Measurements from ENCODE around the gene DNAH1. TPM values are rescaled to one million over a fixed set of nuclear protein-coding genes. Genes with fewer than 3 reads are reported as not detected.

The DNAH1 gene
- total RNA-seq, 2 experiments from 2014 or later, result 5.8 to 14.2 TPM

DNA sequence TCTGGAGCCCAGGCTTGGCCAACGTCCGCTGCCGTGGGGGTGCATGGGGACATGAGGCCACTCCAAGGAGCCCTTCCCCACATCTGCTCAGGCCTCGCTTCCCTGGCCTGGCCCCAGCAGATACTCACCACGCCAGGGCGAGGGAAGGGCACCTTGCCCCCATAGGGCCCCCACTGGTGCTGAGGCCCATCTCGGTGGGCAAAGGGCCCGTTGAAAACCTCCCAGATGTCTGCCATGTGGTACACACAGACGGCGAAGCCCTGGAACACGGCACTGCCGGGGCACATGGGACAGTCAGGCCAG, 124.1 kb downstream of the DNAH1 start:
- CTCF ChIA-PET (ENCODE audit: unreplicated experiment), result no interaction called here
- intact Hi-C loops (cut with micrococcal nuclease; ENCODE audit: unreplicated experiment), result loop anchor here (10.0 kb wide), 1 partner anchor 65 kb away; no protein-coding TSS in a partner anchor
- no peak for DNase-seq (ENCODE audit: low spot score)
- H4K20me1 ChIP-seq (ENCODE audit: insufficient read depth, low read length), result no peaks in the 10 kb centered on the region
- H3K4me1 ChIP-seq (ENCODE audit: insufficient read depth, low read length, poor library complexity, severe bottlenecking), result peaks cover 4% of the 10 kb centered on the region
- no peak overlapping the region for H2AFZ ChIP-seq (ENCODE audit: low read length)
- no peak overlapping the region for H3K4me3 ChIP-seq (ENCODE audit: low read depth, low read length, poor library complexity, severe bottlenecking)
- H3K27ac ChIP-seq (ENCODE audit: low read depth, low read length, poor library complexity, severe bottlenecking), result no peak overlapping the region
- no peak for TF ChIP-seq EZH2phosphoT487 (IDR thresholded peaks at IDR 0.05; ENCODE audit: borderline replicate concordance, low read depth, low read length)
- TF ChIP-seq, protein P1, sequence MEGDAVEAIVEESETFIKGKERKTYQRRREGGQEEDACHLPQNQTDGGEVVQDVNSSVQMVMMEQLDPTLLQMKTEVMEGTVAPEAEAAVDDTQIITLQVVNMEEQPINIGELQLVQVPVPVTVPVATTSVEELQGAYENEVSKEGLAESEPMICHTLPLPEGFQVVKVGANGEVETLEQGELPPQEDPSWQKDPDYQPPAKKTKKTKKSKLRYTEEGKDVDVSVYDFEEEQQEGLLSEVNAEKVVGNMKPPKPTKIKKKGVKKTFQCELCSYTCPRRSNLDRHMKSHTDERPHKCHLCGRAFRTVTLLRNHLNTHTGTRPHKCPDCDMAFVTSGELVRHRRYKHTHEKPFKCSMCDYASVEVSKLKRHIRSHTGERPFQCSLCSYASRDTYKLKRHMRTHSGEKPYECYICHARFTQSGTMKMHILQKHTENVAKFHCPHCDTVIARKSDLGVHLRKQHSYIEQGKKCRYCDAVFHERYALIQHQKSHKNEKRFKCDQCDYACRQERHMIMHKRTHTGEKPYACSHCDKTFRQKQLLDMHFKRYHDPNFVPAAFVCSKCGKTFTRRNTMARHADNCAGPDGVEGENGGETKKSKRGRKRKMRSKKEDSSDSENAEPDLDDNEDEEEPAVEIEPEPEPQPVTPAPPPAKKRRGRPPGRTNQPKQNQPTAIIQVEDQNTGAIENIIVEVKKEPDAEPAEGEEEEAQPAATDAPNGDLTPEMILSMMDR (conservative IDR thresholded peaks at IDR 0.05; ENCODE audit: low read length), result no peak
- no peaks in the 10 kb centered on the region for H3K9me3 ChIP-seq (ENCODE audit: low read length)
- POLR2A ChIA-PET, result no interaction called here
- BruUV-seq (replicated peaks), result no TSS peak
- H3K9me2 ChIP-seq (ENCODE audit: insufficient read depth, low read length), result no peaks in the 10 kb centered on the region
- no peaks in the 10 kb centered on the region for H3K36me3 ChIP-seq (ENCODE audit: insufficient read depth, low read length)
- H3K4me2 ChIP-seq (ENCODE audit: low read length), result no peak overlapping the region
- H3K79me2 ChIP-seq (ENCODE audit: insufficient read depth, low read depth, low read length), result no peaks in the 10 kb centered on the region

DNA sequence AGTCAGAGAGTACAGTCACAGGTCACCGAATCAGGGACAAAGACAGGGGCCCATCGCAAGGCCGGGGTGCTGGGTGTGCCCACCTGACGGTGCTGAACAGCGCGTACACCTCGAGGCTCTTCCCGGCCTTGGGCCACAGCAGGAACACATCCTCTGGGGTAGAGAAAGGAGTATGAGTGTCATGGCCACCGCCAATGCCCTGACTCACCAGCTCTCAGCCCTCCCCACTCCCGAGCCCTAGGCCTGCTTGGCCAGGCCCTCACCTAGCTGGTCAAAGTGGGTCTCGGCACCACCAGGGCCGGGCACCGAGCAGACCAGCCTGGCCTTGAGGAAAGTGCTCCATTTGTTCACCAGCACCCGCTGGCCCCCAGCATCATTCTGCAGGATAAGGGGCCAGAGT, 124.6 kb downstream of the DNAH1 start:
- no TSS peak for BruUV-seq (replicated peaks)
- CTCF ChIA-PET (ENCODE audit: unreplicated experiment), result no interaction called here

DNA sequence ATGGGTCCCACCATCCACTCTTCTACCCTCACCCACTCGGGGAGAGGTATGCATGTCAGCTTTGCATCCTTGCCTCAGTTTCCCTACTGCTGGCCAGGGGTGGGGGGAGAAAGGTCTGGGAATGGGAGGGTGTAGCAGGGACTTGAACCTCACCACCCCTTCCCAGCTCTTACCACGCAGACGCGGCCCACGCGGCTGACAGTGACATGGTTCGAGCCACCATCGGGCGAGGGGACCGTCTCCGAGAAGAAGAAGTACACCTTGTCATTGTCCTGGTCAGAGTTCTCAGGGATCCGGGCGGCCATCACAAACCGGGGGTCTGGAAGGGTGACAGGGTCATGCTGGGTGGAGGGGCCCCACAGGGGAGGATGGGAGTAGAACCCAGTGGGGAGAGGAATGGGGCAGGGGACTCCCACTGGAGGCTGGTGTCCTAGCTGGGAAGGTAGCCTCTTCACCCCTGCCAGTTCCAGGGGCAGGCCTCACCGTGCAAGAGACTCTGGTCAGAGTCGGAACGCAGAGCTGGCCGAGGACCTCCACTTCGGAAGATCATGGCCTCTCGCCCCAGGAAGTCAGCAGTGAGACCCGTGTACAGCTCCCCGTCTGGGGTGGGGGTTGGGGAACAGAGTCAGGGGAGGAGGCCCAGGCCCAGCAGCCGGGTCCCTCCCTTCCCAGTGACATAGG, 125.1 kb downstream of the DNAH1 start:
- intact Hi-C loops (cut with micrococcal nuclease; ENCODE audit: unreplicated experiment), result loop anchor here (10.0 kb wide), 1 partner anchor 66 kb away; no protein-coding TSS in a partner anchor
- ChIA-PET POLR2A (interaction anchor here (0.6 to 1.2 kb wide), 2 partner anchors 9 to 226 kb away, joined by 3 to 5 read pairs; no protein-coding TSS in a partner anchor), CTCF (ENCODE audit: unreplicated experiment) (no interaction called here)
- no TSS peak for BruUV-seq (replicated peaks)
- H3K9me2 ChIP-seq (ENCODE audit: insufficient read depth, low read length), result no peaks in the 10 kb centered on the region
- no peak for TF ChIP-seq EZH2phosphoT487 (IDR thresholded peaks at IDR 0.05; ENCODE audit: borderline replicate concordance, low read depth, low read length)
- TF ChIP-seq, protein P1 (conservative IDR thresholded peaks at IDR 0.05; ENCODE audit: low read length), result no peak
- H3K36me3 ChIP-seq (ENCODE audit: insufficient read depth, low read length), result no peaks in the 10 kb centered on the region
- no peaks in the 10 kb centered on the region for H3K79me2 ChIP-seq (ENCODE audit: insufficient read depth, low read depth, low read length)
- H4K20me1 ChIP-seq (ENCODE audit: insufficient read depth, low read length), result no peaks in the 10 kb centered on the region
- no peaks in the 10 kb centered on the region for H3K9me3 ChIP-seq (ENCODE audit: low read length)
- no peak overlapping the region for H2AFZ ChIP-seq (ENCODE audit: low read length)
- no peak overlapping the region for H3K4me2 ChIP-seq (ENCODE audit: low read length)
- H3K27ac ChIP-seq (ENCODE audit: low read depth, low read length, poor library complexity, severe bottlenecking), result no peak overlapping the region
- no peak for DNase-seq (ENCODE audit: low spot score)
- no peak overlapping the region for H3K4me3 ChIP-seq (ENCODE audit: low read depth, low read length, poor library complexity, severe bottlenecking)
- no peaks in the 10 kb centered on the region for H3K4me1 ChIP-seq (ENCODE audit: insufficient read depth, low read length, poor library complexity, severe bottlenecking)

More for the DNA sequence above, 124.6 kb downstream of the DNAH1 start:
- Histone ChIP-seq H4K20me1 (ENCODE audit: insufficient read depth, low read length) (no peaks in the 10 kb centered on the region), H3K9me2 (ENCODE audit: insufficient read depth, low read length) (no peaks in the 10 kb centered on the region), H3K79me2 (ENCODE audit: insufficient read depth, low read depth, low read length) (no peaks in the 10 kb centered on the region), H3K4me2 (ENCODE audit: low read length) (no peak overlapping the region), H3K4me1 (ENCODE audit: insufficient read depth, low read length, poor library complexity, severe bottlenecking) (no peaks in the 10 kb centered on the region), H3K36me3 (ENCODE audit: insufficient read depth, low read length) (no peaks in the 10 kb centered on the region), H3K4me3 (ENCODE audit: low read depth, low read length, poor library complexity, severe bottlenecking) (no peak overlapping the region), H3K27ac (ENCODE audit: low read depth, low read length, poor library complexity, severe bottlenecking) (no peak overlapping the region), H2AFZ (ENCODE audit: low read length) (no peak overlapping the region), H3K9me3 (ENCODE audit: low read length) (no peaks in the 10 kb centered on the region)
- TF ChIP-seq, protein P1 (conservative IDR thresholded peaks at IDR 0.05; ENCODE audit: low read length), result no peak
- no peak for TF ChIP-seq EZH2phosphoT487 (IDR thresholded peaks at IDR 0.05; ENCODE audit: borderline replicate concordance, low read depth, low read length)
- intact Hi-C loops (cut with micrococcal nuclease; ENCODE audit: unreplicated experiment), result loop anchor here (10.0 kb wide), 1 partner anchor 66 kb away; no protein-coding TSS in a partner anchor
- no peak for DNase-seq (ENCODE audit: low spot score)
- POLR2A ChIA-PET, result interaction anchor here (1.2 kb wide), 1 partner anchor 8 kb away, joined by 3 read pairs; no protein-coding TSS in a partner anchor
